ENCODE measurements around the gene TACC2.

GRCh38 chr10:121949049-121949448 is 39.9 kb upstream of the TACC2 start:
- TF ChIP-seq CTCF (IDR thresholded peaks at IDR 0.05) (no peak), POLR2A (IDR thresholded peaks at IDR 0.05) (no peak)

Data from lower leg skin (tissue), 3 donors.